ENCODE results near the gene ANKMY1.
A peak's percentile ranks its signal among the peaks of the same experiment; 100 is the strongest.

Gene ANKMY1

GRCh38 chr2:240457223-240458043 lies 100.4 kb downstream of the ANKMY1 start:
- no peak for DNase-seq

DNA sequence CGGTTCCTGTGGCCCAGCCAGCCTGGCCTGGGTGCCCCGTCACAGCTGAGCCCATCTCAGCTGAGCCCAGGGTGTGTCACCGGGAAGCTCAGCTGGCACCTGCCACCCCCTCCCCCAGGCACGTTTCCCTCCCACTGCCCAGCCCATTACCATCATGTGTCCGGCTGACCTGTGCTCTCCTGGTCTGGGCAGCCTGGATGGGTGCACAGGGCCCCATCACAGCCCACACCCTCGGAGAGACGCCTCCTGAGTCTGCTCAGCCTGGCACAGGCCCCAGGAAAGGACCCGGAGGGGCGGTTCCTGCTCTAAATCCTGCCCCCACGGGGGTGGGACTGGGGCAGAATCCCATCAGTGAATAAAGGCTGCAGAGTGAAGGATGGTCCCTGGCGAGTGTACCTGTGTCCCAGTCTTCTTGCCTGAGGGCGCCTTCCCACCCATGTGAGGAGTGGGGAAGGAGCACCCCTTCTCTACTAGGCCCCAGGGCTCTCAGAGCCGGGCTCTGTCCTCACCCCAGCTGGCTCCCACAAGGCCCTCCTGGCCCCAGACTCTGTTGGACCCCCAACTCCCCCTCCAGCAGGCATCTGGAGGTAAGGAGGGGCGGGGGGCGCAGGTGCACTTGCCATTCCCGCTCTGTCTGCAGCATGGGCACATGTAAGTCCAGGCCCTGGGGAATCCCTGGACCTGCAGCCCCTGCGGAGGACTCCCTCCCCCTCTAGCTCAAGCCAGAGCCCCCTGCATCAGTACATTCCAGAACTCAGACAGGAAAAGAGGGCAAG lies 101.2 kb downstream of the ANKMY1 start:
- no peak for DNase-seq

- no peak for DNase-seq
Observed at GRCh38 chr2:240455647-240456446, 101.9 kb downstream of the ANKMY1 start.

- DNase-seq, result no peak
Observed at GRCh38 chr2:240455272-240455646, 102.5 kb downstream of the ANKMY1 start.

- no peak for DNase-seq
Observed at GRCh38 chr2:240454106-240454901, 103.5 kb downstream of the ANKMY1 start.

GRCh38 chr2:240453461-240454105 lies 104.2 kb downstream of the ANKMY1 start:
- DNase-seq, result no peak

- peak; percentile 18 for DNase-seq
Observed at GRCh38 chr2:240452462-240453256, 105.1 kb downstream of the ANKMY1 start.

DNA sequence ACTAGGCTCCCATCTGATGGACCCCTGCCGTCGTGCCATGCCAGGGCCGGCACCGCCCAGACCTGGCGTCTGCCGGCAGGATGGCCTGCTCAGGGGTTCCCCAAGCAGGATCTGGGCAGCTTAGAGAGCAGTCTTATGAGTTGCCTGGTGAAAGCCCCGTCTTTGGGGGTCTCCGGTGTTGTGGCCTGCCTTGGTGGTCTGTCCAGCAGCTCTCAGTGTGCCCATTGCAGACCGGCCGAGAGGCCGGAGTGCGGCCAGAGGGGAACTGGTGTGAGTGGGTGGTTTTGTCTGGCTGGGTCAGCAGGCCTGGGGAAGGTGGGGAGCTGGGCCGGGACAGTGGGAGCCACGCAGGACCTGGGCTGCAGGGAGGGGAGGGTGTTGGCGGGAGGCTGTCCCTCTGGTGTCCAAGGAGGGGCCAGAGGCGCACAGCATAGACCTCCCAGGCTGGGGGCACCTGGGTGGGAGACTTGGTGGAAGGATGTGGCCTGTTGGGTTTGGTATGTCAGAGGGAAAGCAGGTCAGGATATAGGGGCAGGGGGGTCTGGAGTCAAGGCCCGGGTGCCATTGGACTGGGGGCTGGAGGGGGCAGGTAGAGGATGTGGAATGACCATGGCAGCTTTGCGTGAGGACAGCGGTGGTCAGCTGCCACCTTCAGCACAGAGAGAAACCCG lies 105.9 kb downstream of the ANKMY1 start:
- no peak for DNase-seq

- no peak for DNase-seq
Observed at GRCh38 chr2:240451108-240451611, 106.6 kb downstream of the ANKMY1 start.

GRCh38 chr2:240450532-240451107 lies 107.2 kb downstream of the ANKMY1 start:
- no peak for DNase-seq

DNA sequence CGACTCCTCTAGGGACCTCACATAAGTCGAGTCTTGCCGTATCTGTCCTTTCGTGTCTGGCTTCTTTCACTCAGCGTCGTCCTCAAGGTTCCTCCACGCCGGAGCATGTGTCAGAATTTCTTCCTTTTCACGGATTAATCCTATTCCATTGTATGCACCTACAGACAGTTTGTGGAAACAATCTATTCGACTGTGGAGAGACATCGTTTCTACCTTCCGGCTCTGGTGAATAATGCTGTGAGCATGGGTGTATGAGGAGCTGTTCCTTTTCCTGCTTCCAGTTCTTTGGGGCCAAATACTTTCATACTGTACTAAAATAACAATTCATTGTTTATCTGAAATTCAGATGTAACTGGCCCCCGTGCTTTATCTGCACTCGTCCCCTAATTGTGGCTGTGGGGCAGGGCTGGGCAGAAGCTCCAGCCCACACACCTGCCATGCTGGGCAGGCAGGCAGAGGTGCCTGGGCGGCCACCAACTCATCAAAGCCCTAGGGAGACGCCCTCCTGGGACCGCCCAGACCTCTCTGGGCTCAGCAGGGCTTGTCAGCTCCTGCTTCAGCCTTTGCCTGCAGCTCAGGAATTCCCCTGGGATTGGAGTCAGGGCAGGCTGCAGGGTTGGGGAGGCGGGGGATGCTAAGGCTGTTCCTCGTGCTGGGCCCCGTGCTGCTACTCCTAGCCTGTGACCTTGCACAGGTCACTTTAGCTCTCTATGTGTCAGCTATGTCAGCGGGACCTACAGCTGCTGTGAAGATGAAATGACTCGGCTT lies 107.8 kb downstream of the ANKMY1 start:
- DNase-seq, result peak; percentile 13

DNA sequence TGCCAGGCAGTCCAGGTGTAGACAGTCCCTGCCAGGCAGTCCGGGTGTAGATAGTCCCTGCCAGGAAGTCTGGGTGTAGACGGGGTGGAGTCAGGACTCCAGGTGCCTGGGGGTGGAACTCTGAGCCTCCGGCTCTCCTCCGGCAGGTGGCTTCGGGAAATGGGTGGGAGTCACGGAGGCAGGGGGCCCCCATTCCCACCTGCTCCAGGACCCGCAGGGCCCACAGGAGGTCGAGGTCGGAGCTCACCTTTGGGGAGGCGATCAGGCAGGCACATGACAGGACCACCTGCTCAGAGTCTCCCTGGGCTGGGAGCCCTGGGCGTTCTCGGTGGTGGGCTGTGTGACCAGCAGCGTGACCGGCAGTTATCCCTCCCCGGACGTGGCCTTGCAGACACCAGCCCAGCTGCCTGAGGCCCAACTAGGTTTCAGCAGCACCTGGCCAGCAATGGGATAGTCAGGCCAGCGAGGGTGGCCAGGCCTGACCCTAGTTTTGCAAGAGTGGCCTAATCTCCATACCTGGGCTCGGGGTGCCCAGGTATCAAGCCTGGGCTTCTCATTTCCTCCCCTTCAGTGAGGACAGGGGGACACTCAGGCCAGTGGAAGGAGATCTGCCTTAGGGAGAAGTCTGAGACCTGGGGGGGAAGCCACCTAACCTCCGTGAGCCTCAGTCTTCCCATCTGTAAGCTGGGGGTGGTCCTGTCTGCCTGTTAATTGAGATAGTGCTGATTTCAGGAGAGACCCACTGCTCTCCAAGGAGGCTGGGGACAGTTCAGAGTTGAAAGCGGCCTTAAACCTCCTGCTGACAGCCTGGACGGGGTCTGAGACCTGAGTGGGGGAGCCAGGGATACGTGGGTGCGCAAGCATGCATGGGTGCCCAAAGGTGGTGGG lies 109.2 kb downstream of the ANKMY1 start:
- no peak for DNase-seq

GRCh38 chr2:240447934-240448333 lies 109.9 kb downstream of the ANKMY1 start:
- DNase-seq, result no peak

- no peak for DNase-seq
Observed at GRCh38 chr2:240447331-240447730, 110.5 kb downstream of the ANKMY1 start.

DNA sequence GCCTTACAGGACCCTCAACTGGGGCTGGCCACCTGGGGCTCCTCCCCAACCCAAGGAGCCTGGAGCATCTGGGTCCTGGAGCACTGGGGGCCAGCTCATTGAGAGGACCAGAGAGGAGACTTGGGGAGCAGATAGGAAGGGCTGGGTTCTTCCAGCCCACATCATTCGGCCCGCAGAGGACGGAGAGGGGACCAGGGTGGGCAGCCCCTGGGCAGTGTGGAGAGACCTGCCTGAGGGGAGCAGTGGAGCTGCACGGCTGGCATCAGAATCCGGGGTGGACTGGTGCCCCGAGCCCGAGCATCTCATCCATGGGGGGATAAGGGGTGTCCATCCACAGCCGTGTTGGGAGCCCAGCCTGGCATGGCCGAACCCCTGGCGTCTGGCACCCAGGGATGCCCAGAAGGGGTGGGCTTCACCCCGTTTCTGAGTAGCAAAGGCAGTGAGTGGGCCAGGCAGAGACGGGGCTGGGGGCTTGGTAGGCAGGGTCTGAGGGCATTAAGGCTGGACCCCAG lies 111.1 kb downstream of the ANKMY1 start:
- DNase-seq, result no peak

DNA sequence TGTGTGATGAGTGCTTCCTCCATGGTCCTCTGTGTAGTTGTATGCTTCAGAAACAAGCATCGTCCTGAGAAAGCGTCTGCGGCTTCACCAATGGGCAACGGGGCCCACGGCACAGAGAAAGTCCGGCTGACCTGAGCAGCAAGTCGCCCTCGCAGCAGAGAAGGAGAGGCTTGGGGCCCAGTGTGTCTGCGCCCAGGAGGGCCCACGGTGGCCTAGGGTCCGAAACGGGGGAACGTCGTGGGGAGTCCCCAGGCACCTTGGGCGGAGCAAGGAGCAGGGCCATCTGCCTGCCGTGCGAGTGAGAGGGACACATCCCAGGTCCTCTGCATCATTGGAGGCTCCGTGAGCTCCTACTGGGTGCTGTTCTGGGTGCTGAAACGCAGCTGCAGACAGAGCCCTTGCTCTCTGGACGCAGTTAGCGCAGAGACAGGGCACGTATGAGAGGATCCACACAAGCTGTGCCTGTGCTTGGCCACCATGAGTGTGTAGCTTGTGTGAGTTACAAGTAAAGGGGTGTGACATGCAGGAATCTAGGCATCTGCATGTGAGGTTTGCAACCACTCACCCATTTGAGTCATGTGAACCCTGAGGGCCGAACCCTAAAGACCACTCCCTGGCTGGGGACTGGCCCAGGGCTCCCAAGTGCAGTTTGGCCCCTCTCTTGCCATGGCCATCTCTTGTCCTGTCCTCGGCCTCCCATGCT lies 111.7 kb downstream of the ANKMY1 start:
- DNase-seq, result no peak

DNA sequence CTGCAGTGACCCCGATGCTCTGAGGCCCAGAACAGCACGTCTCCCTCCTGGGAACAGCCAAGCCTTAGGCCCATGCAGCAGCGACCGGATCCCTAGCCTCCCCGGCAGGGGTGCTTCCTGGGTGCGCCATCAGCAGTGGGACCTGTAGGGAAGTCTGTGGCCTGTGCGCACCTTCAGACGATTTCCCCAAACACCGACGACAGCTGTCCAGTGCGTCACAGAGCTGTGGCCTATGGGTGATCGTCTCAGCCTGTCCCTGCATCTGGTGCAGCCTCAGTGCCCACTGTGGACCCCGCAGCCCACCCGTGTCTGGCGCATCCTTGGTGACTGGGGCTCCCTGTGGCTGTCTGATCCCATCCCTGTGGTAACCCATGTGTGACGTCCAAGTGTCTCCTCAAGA lies 113.3 kb downstream of the ANKMY1 start:
- DNase-seq, result no peak
